ACC112 (cell line): ENCODE data around the gene ELSPBP1.
"Not testable (repeated sequence)": the region's sequence is repeated elsewhere in the genome, so short reads cannot be mapped to it uniquely, and the experiment has no call there.

Source experiments
- H2AFZ ChIP-seq: fragments of 200-600 bp; sonication (generic); one replicate; pipeline ENCODE4 v1.6.0; 2017; ENCODE audit warnings: antibody characterized with exemption, low read length; ENCODE audit not compliant: unreplicated experiment
- H3K27ac ChIP-seq: fragments of 200-600 bp; sonication (generic); 2 replicates; pipeline ENCODE4 v1.5.1; 2014; ENCODE audit warnings: low read depth, mild to moderate bottlenecking, antibody characterized with exemption, low read length, moderate library complexity
- H3K27me3 ChIP-seq: fragments of 200-600 bp; sonication (generic); 2 replicates; pipeline ENCODE4 v1.6.1; 2014; ENCODE audit warnings: mild to moderate bottlenecking, antibody characterized with exemption, low read length, moderate library complexity, mixed read lengths; ENCODE audit not compliant: insufficient read depth
- H3K36me3 ChIP-seq: fragments of 200-600 bp; sonication (generic); 2 replicates; pipeline ENCODE4 v1.6.1; 2016; ENCODE audit warnings: mild to moderate bottlenecking, antibody characterized with exemption, low read length, moderate library complexity, mixed read lengths; ENCODE audit not compliant: insufficient read depth
- H3K4me1 ChIP-seq: fragments of 200-600 bp; sonication (generic); one replicate; pipeline ENCODE4 v1.6.1; 2016; ENCODE audit warnings: low read length, mixed read lengths; ENCODE audit not compliant: insufficient read depth, unreplicated experiment, control insufficient read depth
- H3K4me3 ChIP-seq: fragments of 200-600 bp; sonication (generic); 2 replicates; pipeline ENCODE4 v1.5.1; 2014; ENCODE audit warnings: mild to moderate bottlenecking, low read depth, low read length
- H3K79me2 ChIP-seq: fragments of 200-600 bp; sonication (generic); one replicate; pipeline ENCODE4 v1.6.0; 2016; ENCODE audit warnings: low read length; ENCODE audit not compliant: control insufficient read depth, unreplicated experiment, insufficient read depth

Gene ELSPBP1

DNA sequence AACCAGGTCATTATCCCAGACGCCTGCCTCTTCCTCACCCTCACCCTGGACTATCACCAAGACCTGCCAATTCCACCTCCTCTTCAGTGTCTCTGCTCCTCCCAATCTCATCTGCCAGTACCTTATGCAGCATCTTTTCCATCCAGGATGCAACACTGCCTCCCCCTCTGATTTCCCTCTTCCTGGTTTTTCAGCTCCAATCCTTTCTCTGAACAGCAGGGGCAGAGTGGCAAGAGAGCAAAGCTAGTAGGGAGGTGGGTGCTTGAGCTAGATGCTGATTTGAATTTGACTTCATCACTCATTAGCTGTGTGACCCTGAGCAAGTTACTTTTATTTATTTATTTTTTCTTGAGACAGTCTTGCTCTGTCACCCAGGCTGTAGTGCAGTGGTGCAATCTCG, 75.0 kb downstream of the ELSPBP1 start:
- Histone ChIP-seq H3K27me3 (no peaks in the 10 kb centered on the region), H3K4me3 (no peak overlapping the region), H3K79me2 (no peaks in the 10 kb centered on the region), H3K4me1 (no peaks in the 10 kb centered on the region), H2AFZ (no peak overlapping the region), H3K27ac (no peak overlapping the region), H3K36me3 (no peaks in the 10 kb centered on the region)

DNA sequence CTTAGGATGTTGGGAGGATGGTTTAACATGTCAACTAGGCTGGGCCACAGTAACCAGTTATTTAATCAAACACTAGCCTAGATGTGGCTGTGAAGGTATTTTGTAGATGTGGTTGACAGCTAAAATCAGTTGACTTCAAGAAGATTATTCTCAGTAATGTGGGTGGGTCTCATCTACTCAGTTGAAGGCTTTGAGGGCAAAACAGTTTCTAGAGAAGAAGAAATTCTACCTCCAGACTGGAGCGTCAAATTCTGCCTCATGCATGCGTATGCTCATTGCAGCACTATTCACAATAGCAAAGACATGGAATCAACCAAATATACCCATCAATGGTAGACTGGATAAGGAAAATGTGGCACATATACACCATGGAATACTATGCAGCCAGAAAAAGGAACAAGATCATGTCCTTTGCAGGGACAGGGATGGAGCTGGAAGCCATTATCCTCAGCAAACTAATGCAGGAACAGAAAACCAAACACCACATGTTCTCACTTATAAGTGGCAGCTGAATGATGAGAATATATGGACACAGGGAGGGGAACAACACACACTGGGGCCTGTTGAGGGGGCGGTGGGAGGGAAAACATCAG, 75.8 kb downstream of the ELSPBP1 start:
- not testable (repeated sequence) for H3K36me3 ChIP-seq, H3K79me2 ChIP-seq, H3K4me3 ChIP-seq, H2AFZ ChIP-seq, H3K27ac ChIP-seq, H3K27me3 ChIP-seq, H3K4me1 ChIP-seq
